OCI-LY7 (cell line): ENCODE measurements around the gene TOP2B.

Source experiments
- CTCF ChIP-seq: fragments of 200-600 bp; sonication (generic); conservative IDR thresholded peaks from 2 replicates; pipeline ENCODE4 v1.5.1; 2014; ENCODE audit warnings: mild to moderate bottlenecking, antibody characterized with exemption, low read length, moderate library complexity, mixed read lengths
- EZH2phosphoT487 ChIP-seq: fragments of 200-600 bp; sonication (generic); IDR thresholded peaks from 2 replicates; pipeline ENCODE4 v1.6.1; 2018; ENCODE audit warnings: low read depth, borderline replicate concordance, mild to moderate bottlenecking, mixed run types, antibody characterized with exemption, low read length, moderate library complexity, mixed read lengths

GRCh38 chr3:25567806-25568524 lies 96.7 kb downstream of the TOP2B start:
- TF ChIP-seq CTCF, result no peak
- TF ChIP-seq EZH2phosphoT487, result no peak
